B cell (primary cell): ENCODE data around the gene FARP2. TPM values are rescaled to one million over a fixed set of nuclear protein-coding genes. Genes with fewer than 3 reads are reported as not detected.
"Not testable (repeated sequence)": the region's sequence is repeated elsewhere in the genome, so short reads cannot be mapped to it uniquely, and the experiment has no call there.

Experiments used
- ATAC-seq: fragments of 200-7000 bp; cut with Tn5 transposase; one replicate; pipeline ENCODE4 v1.10.0; 2021; ENCODE audit warnings: low read depth, mild to moderate bottlenecking, moderate number of reproducible peaks, moderate library complexity
- CTCF ChIA-PET: fragments of 350-600 bp; sonication (Branson Sonifier 250); formaldehyde crosslinking; loops from one replicate; lab custom pipeline; 2021; ENCODE audit warnings: antibody characterized with exemption, inconsistent platforms; lab: Charles Lee
- POLR2A ChIA-PET: fragments of 350-600 bp; sonication (Branson Sonifier 250); formaldehyde crosslinking; loops from one replicate; lab custom pipeline; 2021; ENCODE audit warnings: antibody characterized with exemption; lab: Charles Lee
- DNase-seq: peaks from one replicate; pipeline ENCODE4 v3.0.0; 2013
- H2AFZ ChIP-seq: 2 replicates; pipeline ENCODE4 v1.6.1; 2012; ENCODE audit warnings: mild to moderate bottlenecking, low read depth, low read length; ENCODE audit not compliant: insufficient read depth, poor library complexity, severe bottlenecking
- H3K27ac ChIP-seq, 2 donors: 1 replicate in 1 of 2; 2 replicates in 1 of 2; pipeline ENCODE4 v1.5.1; 2012 to 2013; ENCODE audit warnings: low read length in 2 of 2, mild to moderate bottlenecking in 2 of 2, moderate library complexity in 1 of 2
- H3K27me3 ChIP-seq, 4 experiments: fragments of 200-600 bp in 1 of 4; sonication (generic) in 1 of 4; replicated peaks in 1 of 4; 1 replicate in 2 of 4; 2 replicates in 2 of 4; pipeline versions ENCODE4 v1.6.1 to v1.7.0; 2013 to 2016; ENCODE audit warnings: low read length in 3 of 4, mild to moderate bottlenecking in 2 of 4, mixed read lengths in 1 of 4, moderate library complexity in 1 of 4; ENCODE audit not compliant: insufficient read depth in 4 of 4, control insufficient read depth in 3 of 4; ENCODE audit errors: control extremely low read depth in 1 of 4
- H3K36me3 ChIP-seq, 2 experiments: replicated peaks in 1 of 2; 1 replicate in 1 of 2; 2 replicates in 1 of 2; pipeline versions ENCODE4 v1.6.1 to v1.7.1; 2013; ENCODE audit warnings: low read length in 1 of 2; ENCODE audit not compliant: insufficient read depth in 2 of 2, control insufficient read depth in 1 of 2; ENCODE audit errors: control extremely low read depth in 1 of 2, extremely low read depth in 1 of 2
- H3K4me1 ChIP-seq, 2 donors: fragments of 200-600 bp in 1 of 2; sonication (generic) in 1 of 2; 1 replicate in 1 of 2; 2 replicates in 1 of 2; pipeline versions ENCODE4 v1.5.1 to v1.6.1; 2013 to 2017; ENCODE audit warnings: low read length in 2 of 2; ENCODE audit not compliant: control insufficient read depth in 2 of 2, insufficient read depth in 2 of 2
- H3K4me2 ChIP-seq: replicated peaks from 2 replicates; pipeline ENCODE3; 2012; ENCODE audit warnings: mild to moderate bottlenecking, low read depth, low read length; ENCODE audit not compliant: poor library complexity, severe bottlenecking
- H3K4me3 ChIP-seq, 5 experiments: fragments of 200-600 bp in 1 of 5; sonication (generic) in 1 of 5; 1 replicate in 3 of 5; 2 replicates in 2 of 5; pipeline versions ENCODE4 v1.5.1 to v1.7.0; 2011 to 2016; ENCODE audit warnings: low read length in 4 of 5, mild to moderate bottlenecking in 4 of 5, low read depth in 2 of 5, control low read depth in 1 of 5, moderate library complexity in 1 of 5; ENCODE audit not compliant: insufficient read depth in 1 of 5; ENCODE audit errors: control extremely low read depth in 1 of 5, extremely low read depth in 1 of 5
- H3K79me2 ChIP-seq: fragments of 200-600 bp; sonication (generic); one replicate; pipeline ENCODE4 v1.6.0; 2016; ENCODE audit warnings: low read length; ENCODE audit not compliant: control insufficient read depth, insufficient read depth
- H3K9ac ChIP-seq: fragments of 200-600 bp; sonication (generic); 2 replicates; pipeline ENCODE4 v1.6.1; 2017; ENCODE audit warnings: mild to moderate bottlenecking, low read length, moderate library complexity
- H3K9me3 ChIP-seq, 3 donors: one replicate each; pipeline versions ENCODE4 v1.6.1 to v1.7.1; 2013; ENCODE audit warnings: low read length in 2 of 3; ENCODE audit not compliant: control insufficient read depth in 2 of 3, insufficient read depth in 1 of 3; ENCODE audit errors: control extremely low read depth in 1 of 3
- H4K20me1 ChIP-seq: 2 replicates; pipeline ENCODE4 v1.6.0; 2012; ENCODE audit warnings: mild to moderate bottlenecking, low read length; ENCODE audit not compliant: insufficient read depth, control insufficient read depth, poor library complexity, severe bottlenecking
- H3K27ac Mint-ChIP-seq: one replicate; pipeline ENCODE4 v1.8.0; 2021; ENCODE audit warnings: mixed read lengths
- H3K27me3 Mint-ChIP-seq: one replicate; pipeline ENCODE4 v1.8.0; 2021; ENCODE audit warnings: mixed read lengths
- H3K4me1 Mint-ChIP-seq: one replicate; pipeline ENCODE4 v1.8.0; 2021; ENCODE audit warnings: mixed read lengths
- H3K4me3 Mint-ChIP-seq: one replicate; pipeline ENCODE4 v1.8.0; 2021; ENCODE audit warnings: mixed read lengths
- H3K9me3 Mint-ChIP-seq: one replicate; pipeline ENCODE4 v1.8.0; 2022; ENCODE audit warnings: mixed read lengths; ENCODE audit not compliant: insufficient read depth
- EZH2 ChIP-seq: IDR thresholded peaks from 2 replicates; pipeline ENCODE4 v1.6.1; 2012; ENCODE audit warnings: borderline replicate concordance, low read depth, mild to moderate bottlenecking, moderate library complexity, low read length; ENCODE audit not compliant: insufficient read depth, poor library complexity, severe bottlenecking
- WGBS: methylation state at CpG from one replicate; pipeline ENCODE4 v1.1.5; 2013; ENCODE audit warnings: missing lambda C conversion rate; ENCODE audit not compliant: insufficient coverage; 5-methylcytosine and 5-hydroxymethylcytosine counted together
- intact Hi-C: fragments of 100-400 bp; cut with micrococcal nuclease; formaldehyde crosslinking; loops from one replicate; pipeline ENCODE4 v1.10.0; 2022
- polyA plus RNA-seq: library from polyadenylated mRNA; depleted of rRNA; stranded (reverse); fragments of >200 nt; gene quantifications from 2 replicates; pipeline ENCODE4 v1.2.3, GENCODE V29; 2012
- total RNA-seq, 2 donors: library from RNA; stranded (reverse); fragments of 120-200 nt in 1 of 2; gene quantifications; 1 replicate in 1 of 2; 2 replicates in 1 of 2; pipeline versions ENCODE4 v1.2.3 to v1.2.4, GENCODE V29; 2013 to 2022
- TF ChIP-seq, protein P1 (sequence below): fragments of 200-600 bp; IDR thresholded peaks from one replicate; pipeline ENCODE4 v1.8.0; 2022; ENCODE audit warnings: antibody characterized with exemption, mild to moderate bottlenecking

Gene FARP2
- total and polyA plus RNA-seq, 2 donors (not counting 1 experiment from before 2014, with no cell fraction given) = 37.1 to 114 TPM

DNA sequence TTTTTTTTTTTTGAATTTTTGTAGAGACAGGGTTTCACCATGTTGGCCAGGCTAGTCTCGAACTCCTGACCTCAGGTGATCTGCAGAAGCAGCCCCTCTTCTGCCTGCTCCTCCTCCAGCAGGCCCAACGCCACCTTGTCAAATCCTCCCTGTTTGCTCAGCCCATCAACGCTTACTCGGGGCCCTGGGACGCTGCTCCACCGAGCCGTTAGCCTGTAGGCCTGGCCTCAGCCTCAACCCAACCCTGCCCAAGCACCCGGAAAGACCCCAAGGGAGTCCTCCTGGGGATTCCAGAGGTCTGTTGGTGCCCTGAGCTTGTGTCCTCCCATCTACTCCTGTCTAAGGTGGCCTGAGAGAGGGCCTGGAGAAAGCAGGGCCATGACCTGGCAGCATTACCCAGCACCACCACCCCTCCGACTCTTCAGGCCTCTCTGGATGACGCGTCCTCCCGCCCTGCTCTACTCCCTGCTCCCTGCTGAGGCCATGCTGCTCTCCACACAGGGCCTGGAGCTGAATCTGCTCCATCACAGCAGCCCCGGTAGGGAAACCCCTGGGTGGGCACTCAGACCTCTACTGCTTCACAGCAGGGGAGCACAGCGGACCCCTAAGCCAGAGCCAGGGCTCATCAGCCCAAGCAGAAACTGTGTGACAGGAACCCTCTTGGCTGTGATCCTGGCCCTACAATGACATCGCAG is 149.1 kb downstream of the FARP2 start:
- H3K27me3 Mint-ChIP-seq = no peaks in the 10 kb centered on the region
- H3K9ac ChIP-seq = no peak overlapping the region
- H3K9me3 ChIP-seq = peaks cover 0 to 3% (median 0%) of the 10 kb centered on the region in 3 donors
- H3K79me2 ChIP-seq = peaks cover 64% of the 10 kb centered on the region
- no peak for ATAC-seq
- peaks cover 70% of the 10 kb centered on the region for H4K20me1 ChIP-seq
- H3K27ac Mint-ChIP-seq = no peak overlapping the region
- H3K4me3 Mint-ChIP-seq = no peak overlapping the region
- CTCF ChIA-PET = no interaction called here
- H3K27ac ChIP-seq = no peak overlapping the region
- H3K27me3 ChIP-seq = no peaks in the 10 kb centered on the region
- no peak overlapping the region for H3K4me2 ChIP-seq
- intact Hi-C loops = no loop called here
- no peaks in the 10 kb centered on the region for H3K9me3 Mint-ChIP-seq
- DNase-seq = peak; percentile 7
- peaks cover 0 to 8% of the 10 kb centered on the region in 2 experiments for H3K36me3 ChIP-seq
- H2AFZ ChIP-seq = no peak overlapping the region
- POLR2A ChIA-PET = no interaction called here
- 93% methylated on average over 15 of the region's 15 CpGs for WGBS
- H3K4me3 ChIP-seq = no peak overlapping the region
- peaks cover 15 to 20% of the 10 kb centered on the region in 2 donors for H3K4me1 ChIP-seq
- H3K4me1 Mint-ChIP-seq = peaks cover 24% of the 10 kb centered on the region
- TF ChIP-seq, protein P1, sequence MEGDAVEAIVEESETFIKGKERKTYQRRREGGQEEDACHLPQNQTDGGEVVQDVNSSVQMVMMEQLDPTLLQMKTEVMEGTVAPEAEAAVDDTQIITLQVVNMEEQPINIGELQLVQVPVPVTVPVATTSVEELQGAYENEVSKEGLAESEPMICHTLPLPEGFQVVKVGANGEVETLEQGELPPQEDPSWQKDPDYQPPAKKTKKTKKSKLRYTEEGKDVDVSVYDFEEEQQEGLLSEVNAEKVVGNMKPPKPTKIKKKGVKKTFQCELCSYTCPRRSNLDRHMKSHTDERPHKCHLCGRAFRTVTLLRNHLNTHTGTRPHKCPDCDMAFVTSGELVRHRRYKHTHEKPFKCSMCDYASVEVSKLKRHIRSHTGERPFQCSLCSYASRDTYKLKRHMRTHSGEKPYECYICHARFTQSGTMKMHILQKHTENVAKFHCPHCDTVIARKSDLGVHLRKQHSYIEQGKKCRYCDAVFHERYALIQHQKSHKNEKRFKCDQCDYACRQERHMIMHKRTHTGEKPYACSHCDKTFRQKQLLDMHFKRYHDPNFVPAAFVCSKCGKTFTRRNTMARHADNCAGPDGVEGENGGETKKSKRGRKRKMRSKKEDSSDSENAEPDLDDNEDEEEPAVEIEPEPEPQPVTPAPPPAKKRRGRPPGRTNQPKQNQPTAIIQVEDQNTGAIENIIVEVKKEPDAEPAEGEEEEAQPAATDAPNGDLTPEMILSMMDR = no peak
- TF ChIP-seq EZH2 = no peak

DNA sequence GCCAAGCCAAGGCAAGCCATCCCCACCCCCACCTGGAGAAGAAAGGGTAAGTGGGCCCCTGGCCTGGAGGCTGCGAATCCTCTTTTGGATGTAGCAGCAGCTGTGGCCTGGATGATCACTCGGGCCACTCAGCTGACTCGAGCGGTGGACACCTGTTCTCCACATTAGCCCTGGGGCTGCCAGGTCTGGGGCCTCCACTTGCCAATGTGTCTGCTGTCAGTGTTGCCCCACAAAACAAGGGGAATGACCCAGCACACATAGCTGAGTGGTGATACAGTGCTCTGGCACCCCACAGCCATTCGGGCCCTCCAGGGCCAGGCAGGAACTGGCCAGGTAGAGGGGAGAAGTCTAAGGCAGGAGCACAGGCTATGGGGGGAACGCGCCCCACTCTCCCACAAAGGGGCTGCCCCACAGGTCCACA is 149.7 kb downstream of the FARP2 start:
- H3K4me3 Mint-ChIP-seq = no peak overlapping the region
- H3K9me3 ChIP-seq = peaks cover 0 to 3% (median 0%) of the 10 kb centered on the region in 3 donors
- H3K9me3 Mint-ChIP-seq = no peaks in the 10 kb centered on the region
- no peaks in the 10 kb centered on the region for H3K27me3 ChIP-seq
- H3K36me3 ChIP-seq = peaks cover 0 to 7% of the 10 kb centered on the region in 2 experiments
- no peak overlapping the region for H3K4me2 ChIP-seq
- CTCF ChIA-PET = no interaction called here
- H3K27ac Mint-ChIP-seq = no peak overlapping the region
- no peak for DNase-seq
- no peaks in the 10 kb centered on the region for H3K27me3 Mint-ChIP-seq
- TF ChIP-seq, protein P1 = no peak
- TF ChIP-seq EZH2 = no peak
- peaks cover 64% of the 10 kb centered on the region for H4K20me1 ChIP-seq
- H3K4me3 ChIP-seq = no peak overlapping the region
- peaks cover 59% of the 10 kb centered on the region for H3K79me2 ChIP-seq
- no peak overlapping the region for H3K9ac ChIP-seq
- POLR2A ChIA-PET = no interaction called here
- ATAC-seq = no peak
- WGBS = 100% methylated on average over 7 of the region's 7 CpGs
- H3K27ac ChIP-seq = no peak overlapping the region
- H2AFZ ChIP-seq = no peak overlapping the region
- intact Hi-C loops = no loop called here
- H3K4me1 Mint-ChIP-seq = peaks cover 24% of the 10 kb centered on the region
- H3K4me1 ChIP-seq = peaks cover 15 to 20% of the 10 kb centered on the region in 2 donors

DNA sequence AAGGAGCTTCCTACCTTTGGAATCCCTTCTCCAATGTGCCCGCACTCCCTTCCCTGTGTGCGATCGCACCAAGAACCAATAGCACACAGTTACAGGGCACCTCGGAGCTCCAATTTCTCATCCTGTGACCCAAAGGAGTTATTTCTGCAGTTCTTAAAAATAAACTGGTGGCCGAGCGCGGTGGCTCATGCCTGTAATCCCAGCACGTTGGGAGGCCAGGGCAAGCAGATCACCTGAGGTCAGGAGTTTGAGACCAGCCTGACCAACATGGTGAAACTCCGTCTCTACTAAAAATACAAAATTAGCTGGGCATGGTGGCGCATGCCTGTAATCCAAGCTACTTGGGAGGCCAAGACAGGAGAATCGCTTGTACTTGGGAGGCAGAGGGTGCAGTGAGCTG is 150.2 kb downstream of the FARP2 start:
- H2AFZ ChIP-seq, intact Hi-C loops, H3K9me3 ChIP-seq, H3K9me3 Mint-ChIP-seq, H3K4me3 Mint-ChIP-seq, H3K9ac ChIP-seq, H3K27me3 Mint-ChIP-seq, H3K36me3 ChIP-seq, H3K27me3 ChIP-seq, CTCF ChIA-PET, POLR2A ChIA-PET, H3K4me3 ChIP-seq, H3K4me2 ChIP-seq, H3K27ac Mint-ChIP-seq, ATAC-seq, H3K27ac ChIP-seq, DNase-seq: not testable (repeated sequence)
- Histone ChIP-seq H3K79me2 (peaks cover 54% of the 10 kb centered on the region), H3K4me1 (peaks cover 15 to 20% of the 10 kb centered on the region in 2 donors), H4K20me1 (peaks cover 59% of the 10 kb centered on the region)
- WGBS = 96% methylated on average over 8 of the region's 11 CpGs
- peaks cover 24% of the 10 kb centered on the region for H3K4me1 Mint-ChIP-seq
